K562 (cell line): ENCODE results near the gene NABP1. TPM values are rescaled to one million over a fixed set of nuclear protein-coding genes. Genes with fewer than 3 reads are reported as not detected.

Source experiments
- ATAC-seq: fragments of 200-7000 bp; cut with Tn5 transposase; 3 replicates; pipeline ENCODE4 v1.9.1; 2020; ENCODE audit warnings: moderate library complexity
- BruUV-seq: library from RNA; stranded (reverse); fragments of 400-500 nt; replicated peaks from 2 replicates; lab custom pipeline; 2021; lab: Mats Ljungman, UMichigan
- CTCF ChIA-PET: fragments of 300-600 bp; formaldehyde crosslinking; extraction: SDS; loops from one replicate; lab custom pipeline; 2021; ENCODE audit warnings: low intra/inter-chr PET ratio; lab: Yijun Ruan, JAX
- POLR2A ChIA-PET: fragments of 300-600, 350-650 bp; sonication (Branson Sonifier 250); formaldehyde crosslinking; extraction: SDS; loops from one replicate; lab custom pipeline; 2021; ENCODE audit warnings: antibody characterized with exemption, inconsistent platforms; lab: Yijun Ruan, JAX
- DNase-seq, 4 experiments: peaks; one replicate each; pipeline versions ENCODE4 v3.0.0 to v3.0.0-alpha.2; 2011 to 2018; ENCODE audit warnings: low spot score in 3 of 4, mixed read lengths in 3 of 4; ENCODE audit errors: extremely low read depth in 1 of 4
- FAIRE-seq: peaks from 2 replicates; lab custom pipeline; 2011; peaks lifted over from hg19 to GRCh38; lab: Jason Lieb, UNC
- H2AFZ ChIP-seq: 2 replicates; pipeline ENCODE4 v1.6.0; 2011; ENCODE audit warnings: low read depth, low read length, control low read depth, inconsistent platforms
- H3K27ac ChIP-seq: fragments of 200-600 bp; 3 replicates; pipeline ENCODE4 v1.8.0; 2011; ENCODE audit warnings: low read depth, mild to moderate bottlenecking, control low read depth, inconsistent platforms, low read length, moderate library complexity, mixed read lengths; ENCODE audit errors: extremely low read depth
- H3K27me3 ChIP-seq, 2 experiments: fragments of 300-600 bp in 1 of 2; 2 replicates in 1 of 2; 3 replicates in 1 of 2; pipeline versions ENCODE4 v1.6.0 to v1.8.0; 2011; ENCODE audit warnings: inconsistent platforms in 2 of 2, low read length in 2 of 2, mild to moderate bottlenecking in 1 of 2, mixed read lengths in 1 of 2, moderate library complexity in 1 of 2; ENCODE audit not compliant: control insufficient read depth in 2 of 2, insufficient read depth in 2 of 2
- H3K36me3 ChIP-seq: fragments of 300-600 bp; 3 replicates; pipeline ENCODE4 v1.8.0; 2011; ENCODE audit warnings: mild to moderate bottlenecking, low read length, inconsistent platforms; ENCODE audit not compliant: control insufficient read depth, insufficient read depth
- H3K4me1 ChIP-seq, 2 experiments: fragments of 200-600 bp in 1 of 2; replicated peaks in 1 of 2; 2 replicates in 1 of 2; 3 replicates in 1 of 2; pipeline versions ENCODE4 v1.5.1 to v1.8.0; 2011; ENCODE audit warnings: inconsistent platforms in 2 of 2, low read length in 2 of 2, mild to moderate bottlenecking in 1 of 2, mixed read lengths in 1 of 2, moderate library complexity in 1 of 2; ENCODE audit not compliant: control insufficient read depth in 2 of 2, insufficient read depth in 2 of 2
- H3K4me2 ChIP-seq: 2 replicates; pipeline ENCODE4 v1.6.1; 2011; ENCODE audit warnings: low read length, control low read depth, inconsistent platforms, mixed read lengths; ENCODE audit not compliant: insufficient read depth
- H3K4me3 ChIP-seq: fragments of 200-600 bp; sonication (generic), shearing (Covaris generic); 2 replicates; pipeline ENCODE4 v1.5.1; 2016; ENCODE audit warnings: control low read depth, inconsistent platforms
- H3K79me2 ChIP-seq: fragments of 200-600 bp; 3 replicates; pipeline ENCODE4 v1.8.0; 2011; ENCODE audit warnings: low read length, inconsistent platforms; ENCODE audit not compliant: control insufficient read depth, insufficient read depth
- H3K9ac ChIP-seq, 2 experiments: 2 replicates each; pipeline versions ENCODE4 v1.6.0 to v1.6.1; 2011; ENCODE audit warnings: low read depth in 2 of 2, low read length in 2 of 2, control low read depth in 1 of 2, inconsistent platforms in 1 of 2, mild to moderate bottlenecking in 1 of 2, mixed read lengths in 1 of 2; ENCODE audit not compliant: insufficient read depth in 1 of 2
- H3K9me1 ChIP-seq: one replicate; pipeline ENCODE4 v1.6.0; 2011; ENCODE audit warnings: inconsistent platforms, mild to moderate bottlenecking, low read length, moderate library complexity; ENCODE audit not compliant: control insufficient read depth, insufficient read depth
- H3K9me3 ChIP-seq: replicated peaks from 2 replicates; pipeline ENCODE4 v1.5.1; 2011; ENCODE audit warnings: low read depth, low read length, inconsistent platforms; ENCODE audit not compliant: control insufficient read depth, insufficient read depth
- H4K20me1 ChIP-seq: replicated peaks from 2 replicates; pipeline ENCODE4 v1.6.1; 2011; ENCODE audit warnings: low read length, inconsistent platforms, mixed read lengths; ENCODE audit not compliant: control insufficient read depth, insufficient read depth
- C11orf30 ChIP-seq: fragments of 450-650 bp; IDR thresholded peaks from 2 replicates; pipeline ENCODE4 v1.6.1; 2016; ENCODE audit warnings: low read depth, mild to moderate bottlenecking
- KDM5B ChIP-seq: fragments of 200-600 bp; sonication (generic); IDR thresholded peaks from 2 replicates; pipeline ENCODE4 v1.6.1; 2012; ENCODE audit warnings: low read depth, mild to moderate bottlenecking, moderate library complexity, low read length, control low read depth, inconsistent platforms; ENCODE audit not compliant: insufficient replicate concordance
- MAFG ChIP-seq: fragments of 450-650 bp; conservative IDR thresholded peaks from 2 replicates; pipeline ENCODE4 v1.6.1; 2016; ENCODE audit warnings: missing genetic modification characterization, missing compliant biosample characterization
- POLR2G ChIP-seq: fragments of 200-400 bp; formaldehyde crosslinking; IDR thresholded peaks from 2 replicates; pipeline ENCODE4 v1.6.1; 2017; ENCODE audit warnings: low read depth, mild to moderate bottlenecking, antibody characterized with exemption, low read length, moderate library complexity
- SUPT5H ChIP-seq: fragments of 450-650 bp; IDR thresholded peaks from 2 replicates; pipeline ENCODE4 v1.6.1; 2016
- ZNF253 ChIP-seq: fragments of 250-450 bp; sonication (Bioruptor Pico); conservative IDR thresholded peaks from 2 replicates; pipeline ENCODE4 v1.6.1; 2021; ENCODE audit warnings: mild to moderate bottlenecking
- ZNF3 ChIP-seq: fragments of 250-450 bp; sonication (Bioruptor Pico); IDR thresholded peaks from 2 replicates; pipeline ENCODE4 v1.5.0; 2021; ENCODE audit warnings: mild to moderate bottlenecking, moderate library complexity
- ZNF316 ChIP-seq: fragments of 450-650 bp; IDR thresholded peaks from 2 replicates; pipeline ENCODE4 v1.6.1; 2016
- in situ Hi-C: fragments of 300-500 bp; cut with MboI; formaldehyde crosslinking; loops from 4 replicates; pipeline ENCODE4 v1.15.0; 2018; ENCODE audit warnings: inconsistent platforms, mixed read lengths
- intact Hi-C: fragments of 100-400 bp; cut with micrococcal nuclease; formaldehyde crosslinking; loops from 2 replicates; pipeline ENCODE4 v1.14.2; 2022
- polyA plus RNA-seq, 8 experiments: library from polyadenylated mRNA; depleted of rRNA in 4 of 8; stranded (reverse) in 5 of 8; unstranded in 3 of 8; fragments of >200 nt; fragmentation: Nextera tagmentation in 2 of 8; fragmentation: Illumina TruSeq in 1 of 8; extraction: Ambion mirVana in 2 of 8; extraction: Trizol in 1 of 8; gene quantifications; 2 replicates each; pipeline versions ENCODE4 v1.2.1 to v1.2.3, GENCODE V29; 2011 to 2014; ENCODE audit warnings: inconsistent platforms in 1 of 8, missing spikeins in 1 of 8
- total RNA-seq, 7 experiments: library from RNA; depleted of rRNA in 6 of 7; stranded (reverse); fragments of >200 nt in 6 of 7; fragmentation: Illumina TruSeq in 2 of 7; extraction: Trizol in 2 of 7; gene quantifications; 2 replicates each; pipeline versions ENCODE4 v1.2.1 to v1.2.3, GENCODE V29; 2011 to 2021; ENCODE audit warnings: low replicate concordance in 1 of 7

NABP1 gene
- total and polyA plus RNA-seq, 9 of the 15 experiments (the other 6 are each of a cell fraction or from before 2014, with no cell fraction given): 12.8 to 44.0 (median 20.2) TPM

GRCh38 chr2:191696001-191696400, 18.1 kb downstream of the NABP1 start:
- BruUV-seq: no TSS peak
- no peak overlapping the region for H3K27ac ChIP-seq
- no peaks in the 10 kb centered on the region for H3K79me2 ChIP-seq
- DNase-seq (no peak), ATAC-seq (peak; percentile 19; the same call in 1 of the 3 replicates), FAIRE-seq (no peak)
- H3K9me3 ChIP-seq: peaks cover 4% of the 10 kb centered on the region; the same call in 1 of the 2 replicates
- in situ Hi-C loops: no loop called here
- peak; percentile 22; the same call in 1 of the 2 replicates for TF ChIP-seq POLR2G
- peak; percentile 51 for TF ChIP-seq ZNF316
- TF ChIP-seq MAFG: peak; percentile 29; the same call in 1 of the 2 replicates
- peak; percentile 39; the same call in 1 of the 2 replicates for TF ChIP-seq C11orf30
- TF ChIP-seq SUPT5H: 0 out of 2 replicates have a peak, but pooled peaks have one; percentile 3
- TF ChIP-seq ZNF253 (CRISPR knock-in tag): no peak
- TF ChIP-seq KDM5B: peak; percentile 50
- TF ChIP-seq ZNF3: no peak
- H3K4me3 ChIP-seq: no peak overlapping the region
- peaks cover 0 to 2% of the 10 kb centered on the region in 2 experiments; a peak in 3 of 5 replicates for H3K4me1 ChIP-seq
- ChIA-PET POLR2A (interaction anchor here (0.7 to 1.5 kb wide), 3 partner anchors 11 to 135 kb away, joined by 3 to 5 read pairs (median 4); no protein-coding TSS in a partner anchor), CTCF (no interaction called here)
- H3K4me2 ChIP-seq: no peak overlapping the region
- H2AFZ ChIP-seq: no peak overlapping the region
- no peaks in the 10 kb centered on the region for H3K9me1 ChIP-seq
- H4K20me1 ChIP-seq: no peaks in the 10 kb centered on the region
- no peak overlapping the region for H3K9ac ChIP-seq
- no peaks in the 10 kb centered on the region for H3K27me3 ChIP-seq
- intact Hi-C loops: no loop called here
- no peaks in the 10 kb centered on the region for H3K36me3 ChIP-seq
